A673 (cell line): ENCODE results near the gene ISCA2.

Source experiments
- EZH2 ChIP-seq: fragments of 200-600 bp; sonication (generic); IDR thresholded peaks from 2 replicates; pipeline ENCODE4 v1.6.1; 2017; ENCODE audit warnings: borderline replicate concordance, low read depth, mild to moderate bottlenecking, mixed read lengths, antibody characterized with exemption, low read length; ENCODE audit not compliant: poor library complexity, severe bottlenecking
- TF ChIP-seq, protein P1 (sequence below): fragments of 300-800, 200-600 bp; sonication (generic); conservative IDR thresholded peaks from 2 replicates; pipeline ENCODE4 v1.5.1; 2017; ENCODE audit warnings: low read depth, mild to moderate bottlenecking, antibody characterized with exemption, low read length, moderate library complexity, mixed read lengths

DNA sequence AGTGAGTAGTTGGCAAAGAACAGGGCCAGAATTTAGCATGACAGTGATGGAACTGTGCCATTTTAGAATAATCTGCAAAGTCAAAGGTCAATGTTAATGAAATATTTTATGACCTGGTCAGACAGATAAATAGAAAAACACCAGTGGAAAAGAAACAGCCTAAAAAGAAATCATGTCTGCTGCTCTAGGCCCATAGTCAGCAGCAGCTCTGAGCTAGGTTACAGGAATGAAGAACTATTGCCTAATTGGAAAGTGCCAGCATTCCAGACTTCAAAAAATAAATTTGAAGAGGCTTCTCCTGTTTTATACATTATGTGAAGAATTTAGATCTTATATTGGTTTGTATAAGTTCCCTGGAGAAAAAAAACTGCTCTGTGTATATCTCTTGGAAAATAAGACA, 10.2 kb upstream of the ISCA2 start:
- TF ChIP-seq, protein P1, sequence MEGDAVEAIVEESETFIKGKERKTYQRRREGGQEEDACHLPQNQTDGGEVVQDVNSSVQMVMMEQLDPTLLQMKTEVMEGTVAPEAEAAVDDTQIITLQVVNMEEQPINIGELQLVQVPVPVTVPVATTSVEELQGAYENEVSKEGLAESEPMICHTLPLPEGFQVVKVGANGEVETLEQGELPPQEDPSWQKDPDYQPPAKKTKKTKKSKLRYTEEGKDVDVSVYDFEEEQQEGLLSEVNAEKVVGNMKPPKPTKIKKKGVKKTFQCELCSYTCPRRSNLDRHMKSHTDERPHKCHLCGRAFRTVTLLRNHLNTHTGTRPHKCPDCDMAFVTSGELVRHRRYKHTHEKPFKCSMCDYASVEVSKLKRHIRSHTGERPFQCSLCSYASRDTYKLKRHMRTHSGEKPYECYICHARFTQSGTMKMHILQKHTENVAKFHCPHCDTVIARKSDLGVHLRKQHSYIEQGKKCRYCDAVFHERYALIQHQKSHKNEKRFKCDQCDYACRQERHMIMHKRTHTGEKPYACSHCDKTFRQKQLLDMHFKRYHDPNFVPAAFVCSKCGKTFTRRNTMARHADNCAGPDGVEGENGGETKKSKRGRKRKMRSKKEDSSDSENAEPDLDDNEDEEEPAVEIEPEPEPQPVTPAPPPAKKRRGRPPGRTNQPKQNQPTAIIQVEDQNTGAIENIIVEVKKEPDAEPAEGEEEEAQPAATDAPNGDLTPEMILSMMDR: no peak
- TF ChIP-seq EZH2: no peak
